ENCODE results near the gene ANAPC1.

- TF ChIP-seq EZH2 (IDR thresholded peaks at IDR 0.05), result no peak
- no peak for TF ChIP-seq POLR2AphosphoS5 (IDR thresholded peaks at IDR 0.05; ENCODE audit: borderline replicate concordance, low read depth, low read length)
- no peak for TF ChIP-seq FOXP2 (optimal IDR thresholded peaks at IDR 0.05; ENCODE audit: control extremely low read depth, extremely low read length, insufficient read depth)
Observed at GRCh38 chr2:111927723-111928122, 43.7 kb upstream of the ANAPC1 start.

Data from SK-N-MC (cell line).